BJ (cell line): ENCODE measurements around the gene CCDC57. TPM values are rescaled to one million over a fixed set of nuclear protein-coding genes. Genes with fewer than 3 reads are reported as not detected.

Experiments
- CTCF ChIA-PET: fragments of 350-600 bp; formaldehyde crosslinking; extraction: SDS; loops from one replicate; lab custom pipeline; 2021; ENCODE audit warnings: antibody characterized with exemption, inconsistent platforms; lab: Yijun Ruan, JAX
- POLR2A ChIA-PET: fragments of 300-600 bp; sonication (Branson Sonifier 250); formaldehyde crosslinking; extraction: SDS; loops from one replicate; lab custom pipeline; 2021; ENCODE audit warnings: antibody characterized with exemption; lab: Charles Lee
- DNase-seq: peaks from one replicate; pipeline ENCODE4 v3.0.0-alpha.2; 2011; ENCODE audit warnings: low read depth
- H3K27me3 ChIP-seq: 2 replicates; pipeline ENCODE4 v1.6.0; 2011; ENCODE audit warnings: low read length; ENCODE audit not compliant: control insufficient read depth, insufficient read depth
- H3K36me3 ChIP-seq: 2 replicates; pipeline ENCODE4 v1.5.1; 2011; ENCODE audit warnings: low read length; ENCODE audit not compliant: control insufficient read depth, insufficient read depth
- H3K4me3 ChIP-seq: 2 replicates; pipeline ENCODE4 v1.5.1; 2011; ENCODE audit warnings: low read depth, mild to moderate bottlenecking, control low read depth, low read length
- CTCF ChIP-seq: IDR thresholded peaks from 2 replicates; pipeline ENCODE4 v1.5.1; 2011; ENCODE audit warnings: low read depth, mild to moderate bottlenecking, control low read depth, inconsistent platforms, low read length, moderate library complexity; ENCODE audit not compliant: insufficient read depth
- polyA plus RNA-seq: library from polyadenylated mRNA; depleted of rRNA; stranded (reverse); fragments of >200 nt; gene quantifications from 2 replicates; pipeline ENCODE4 v1.2.3, GENCODE V29; 2011

The CCDC57 gene
- polyA plus RNA-seq, 1 experiment, result 15.4 TPM

GRCh38 chr17:82151106-82151957 lies 61.3 kb downstream of the CCDC57 start:
- TF ChIP-seq CTCF, result no peak
- no peak for DNase-seq
- no peaks in the 10 kb centered on the region for H3K27me3 ChIP-seq
- no peak overlapping the region for H3K4me3 ChIP-seq
- ChIA-PET POLR2A (no interaction called here), CTCF (interaction anchor here (1.0 to 8.5 kb wide), 4 partner anchors 40 to 192 kb away, joined by 3 to 101 read pairs (median 5); partner anchors contain the start of genes DCXR and RAC3)
- peaks cover under 1% of the 10 kb centered on the region; the same call in 1 of the 2 replicates for H3K36me3 ChIP-seq

GRCh38 chr17:82149401-82150099 lies 63.1 kb downstream of the CCDC57 start:
- ChIA-PET CTCF (no interaction called here), POLR2A (no interaction called here)
- no peaks in the 10 kb centered on the region for H3K27me3 ChIP-seq
- TF ChIP-seq CTCF, result no peak
- no peak for DNase-seq
- H3K36me3 ChIP-seq, result no peaks in the 10 kb centered on the region; the same call in 1 of the 2 replicates
- H3K4me3 ChIP-seq, result no peak overlapping the region

GRCh38 chr17:82148997-82149396 lies 63.6 kb downstream of the CCDC57 start:
- CTCF ChIA-PET, result no interaction called here
- no peaks in the 10 kb centered on the region; the same call in 1 of the 2 replicates for H3K36me3 ChIP-seq
- TF ChIP-seq CTCF, result no peak
- no peaks in the 10 kb centered on the region for H3K27me3 ChIP-seq
- DNase-seq, result no peak
- POLR2A ChIA-PET, result no interaction called here
- H3K4me3 ChIP-seq, result no peak overlapping the region

- Histone ChIP-seq H3K4me3 (no peak overlapping the region), H3K27me3 (no peaks in the 10 kb centered on the region), H3K36me3 (no peaks in the 10 kb centered on the region; the same call in 1 of the 2 replicates)
- POLR2A ChIA-PET, result no interaction called here
- no peak for TF ChIP-seq CTCF
- DNase-seq, result no peak
- CTCF ChIA-PET, result no interaction called here
Observed at GRCh38 chr17:82148011-82148410, 64.6 kb downstream of the CCDC57 start.
